ENCODE measurements around the gene STK16. TPM values are rescaled to one million over a fixed set of nuclear protein-coding genes. Genes with fewer than 3 reads are reported as not detected.

STK16 gene
- total and polyA plus RNA-seq, 2 of the 13 experiments (the other 11 are each of a cell fraction or from before 2014, with no cell fraction given): 28.0 to 50.9 TPM

DNA sequence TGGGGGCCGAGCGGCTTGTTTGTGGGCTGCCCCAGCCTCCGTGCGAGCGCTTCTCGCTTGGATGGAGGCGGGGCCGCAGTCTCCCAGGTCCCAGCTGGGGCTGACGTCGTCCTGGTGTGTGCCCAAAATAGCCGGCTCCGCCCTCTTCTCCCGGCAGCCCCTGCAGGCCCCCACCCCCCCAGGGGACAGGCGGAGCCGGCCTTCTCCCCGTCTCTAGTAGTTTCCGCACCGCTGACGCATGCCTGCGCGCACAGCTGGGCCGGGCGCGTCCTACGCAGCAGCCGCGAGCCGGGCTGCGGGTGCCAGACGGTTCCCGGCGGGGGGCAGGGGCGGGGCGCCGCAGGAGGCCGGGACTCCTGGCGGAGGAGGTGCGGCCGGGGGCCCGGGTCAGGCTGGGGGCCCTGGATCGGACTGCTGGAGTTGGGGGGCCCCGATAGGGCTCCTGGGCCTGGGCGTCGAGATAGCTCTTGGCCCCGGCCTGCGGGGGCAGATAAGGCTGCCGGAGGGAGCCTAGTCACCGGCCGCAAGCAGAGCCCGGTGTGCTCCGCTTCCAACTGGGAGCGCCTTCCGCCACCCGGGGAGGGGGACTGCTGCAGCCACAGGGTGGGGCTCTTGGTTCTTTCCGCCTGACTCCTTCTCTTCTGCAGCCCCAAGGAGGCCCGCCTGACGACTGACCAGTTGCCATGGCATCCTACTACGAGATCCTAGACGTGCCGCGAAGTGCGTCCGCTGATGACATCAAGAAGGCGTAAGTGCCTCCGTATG lies 34.1 kb downstream of the STK16 start, which contains the start of gene DNAJB2 (continued):
- TF ChIP-seq ZNF142 (CRISPR knock-in tag; IDR thresholded peaks at IDR 0.05) (peak; percentile 83), SOX6 (IDR thresholded peaks at IDR 0.05) (no peak), SOX6 (CRISPR knock-in tag; IDR thresholded peaks at IDR 0.05) (peak; percentile 52; the same call in 1 of the 2 replicates), ZBTB34 (CRISPR knock-in tag; IDR thresholded peaks at IDR 0.05) (0 out of 2 replicates have a peak, but pooled peaks have one; percentile 29), PPARG (CRISPR knock-in tag; conservative IDR thresholded peaks at IDR 0.05) (peak; percentile 71; the same call in 1 of the 2 replicates), ZNF660 (CRISPR knock-in tag; IDR thresholded peaks at IDR 0.05; ENCODE audit: borderline replicate concordance, low read depth) (no peak; the same call in 1 of the 2 replicates), NONO (IDR thresholded peaks at IDR 0.05) (no peak), NONO (CRISPR knock-in tag; conservative IDR thresholded peaks at IDR 0.05) (peak; percentile 94), RXRB (CRISPR knock-in tag; IDR thresholded peaks at IDR 0.05; ENCODE audit: borderline replicate concordance) (peak; percentile 53; the same call in 1 of the 2 replicates), JUNB (CRISPR knock-in tag; IDR thresholded peaks at IDR 0.05; ENCODE audit: borderline replicate concordance) (no peak), TEAD2 (CRISPR knock-in tag; IDR thresholded peaks at IDR 0.05) (no peak), NCOA2 (CRISPR knock-in tag; IDR thresholded peaks at IDR 0.05) (peak; percentile 60)
- TF ChIP-seq, protein P1, sequence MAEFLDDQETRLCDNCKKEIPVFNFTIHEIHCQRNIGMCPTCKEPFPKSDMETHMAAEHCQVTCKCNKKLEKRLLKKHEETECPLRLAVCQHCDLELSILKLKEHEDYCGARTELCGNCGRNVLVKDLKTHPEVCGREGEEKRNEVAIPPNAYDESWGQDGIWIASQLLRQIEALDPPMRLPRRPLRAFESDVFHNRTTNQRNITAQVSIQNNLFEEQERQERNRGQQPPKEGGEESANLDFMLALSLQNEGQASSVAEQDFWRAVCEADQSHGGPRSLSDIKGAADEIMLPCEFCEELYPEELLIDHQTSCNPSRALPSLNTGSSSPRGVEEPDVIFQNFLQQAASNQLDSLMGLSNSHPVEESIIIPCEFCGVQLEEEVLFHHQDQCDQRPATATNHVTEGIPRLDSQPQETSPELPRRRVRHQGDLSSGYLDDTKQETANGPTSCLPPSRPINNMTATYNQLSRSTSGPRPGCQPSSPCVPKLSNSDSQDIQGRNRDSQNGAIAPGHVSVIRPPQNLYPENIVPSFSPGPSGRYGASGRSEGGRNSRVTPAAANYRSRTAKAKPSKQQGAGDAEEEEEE (CRISPR knock-in tag; IDR thresholded peaks at IDR 0.05; ENCODE audit: borderline replicate concordance): no peak
- TF ChIP-seq, protein P2, sequence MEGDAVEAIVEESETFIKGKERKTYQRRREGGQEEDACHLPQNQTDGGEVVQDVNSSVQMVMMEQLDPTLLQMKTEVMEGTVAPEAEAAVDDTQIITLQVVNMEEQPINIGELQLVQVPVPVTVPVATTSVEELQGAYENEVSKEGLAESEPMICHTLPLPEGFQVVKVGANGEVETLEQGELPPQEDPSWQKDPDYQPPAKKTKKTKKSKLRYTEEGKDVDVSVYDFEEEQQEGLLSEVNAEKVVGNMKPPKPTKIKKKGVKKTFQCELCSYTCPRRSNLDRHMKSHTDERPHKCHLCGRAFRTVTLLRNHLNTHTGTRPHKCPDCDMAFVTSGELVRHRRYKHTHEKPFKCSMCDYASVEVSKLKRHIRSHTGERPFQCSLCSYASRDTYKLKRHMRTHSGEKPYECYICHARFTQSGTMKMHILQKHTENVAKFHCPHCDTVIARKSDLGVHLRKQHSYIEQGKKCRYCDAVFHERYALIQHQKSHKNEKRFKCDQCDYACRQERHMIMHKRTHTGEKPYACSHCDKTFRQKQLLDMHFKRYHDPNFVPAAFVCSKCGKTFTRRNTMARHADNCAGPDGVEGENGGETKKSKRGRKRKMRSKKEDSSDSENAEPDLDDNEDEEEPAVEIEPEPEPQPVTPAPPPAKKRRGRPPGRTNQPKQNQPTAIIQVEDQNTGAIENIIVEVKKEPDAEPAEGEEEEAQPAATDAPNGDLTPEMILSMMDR (CRISPR knock-in tag; IDR thresholded peaks at IDR 0.05): peak; percentile 49
- TF ChIP-seq, protein P3, sequence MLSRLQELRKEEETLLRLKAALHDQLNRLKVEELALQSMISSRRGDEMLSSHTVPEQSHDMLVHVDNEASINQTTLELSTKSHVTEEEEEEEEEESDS (CRISPR knock-in tag; IDR thresholded peaks at IDR 0.05; ENCODE audit: borderline replicate concordance): no peak
- TF ChIP-seq, protein P4, sequence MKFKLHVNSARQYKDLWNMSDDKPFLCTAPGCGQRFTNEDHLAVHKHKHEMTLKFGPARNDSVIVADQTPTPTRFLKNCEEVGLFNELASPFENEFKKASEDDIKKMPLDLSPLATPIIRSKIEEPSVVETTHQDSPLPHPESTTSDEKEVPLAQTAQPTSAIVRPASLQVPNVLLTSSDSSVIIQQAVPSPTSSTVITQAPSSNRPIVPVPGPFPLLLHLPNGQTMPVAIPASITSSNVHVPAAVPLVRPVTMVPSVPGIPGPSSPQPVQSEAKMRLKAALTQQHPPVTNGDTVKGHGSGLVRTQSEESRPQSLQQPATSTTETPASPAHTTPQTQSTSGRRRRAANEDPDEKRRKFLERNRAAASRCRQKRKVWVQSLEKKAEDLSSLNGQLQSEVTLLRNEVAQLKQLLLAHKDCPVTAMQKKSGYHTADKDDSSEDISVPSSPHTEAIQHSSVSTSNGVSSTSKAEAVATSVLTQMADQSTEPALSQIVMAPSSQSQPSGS (CRISPR knock-in tag; IDR thresholded peaks at IDR 0.05): peak; percentile 99
